GM18519 (cell line): ENCODE measurements around the gene IFNA13.
A peak's percentile ranks its signal among the peaks of the same experiment; 100 is the strongest.
"Not testable (repeated sequence)": the region's sequence is repeated elsewhere in the genome, so short reads cannot be mapped to it uniquely, and the experiment has no call there.

Source experiments
- ATAC-seq: cut with Tn5 transposase; IDR thresholded peaks from one replicate; pipeline ENCODE4 v1.9.1; 2021; ENCODE audit warnings: mild to moderate bottlenecking, moderate library complexity; ENCODE audit not compliant: unreplicated experiment, low FRiP score

IFNA13 gene

DNA sequence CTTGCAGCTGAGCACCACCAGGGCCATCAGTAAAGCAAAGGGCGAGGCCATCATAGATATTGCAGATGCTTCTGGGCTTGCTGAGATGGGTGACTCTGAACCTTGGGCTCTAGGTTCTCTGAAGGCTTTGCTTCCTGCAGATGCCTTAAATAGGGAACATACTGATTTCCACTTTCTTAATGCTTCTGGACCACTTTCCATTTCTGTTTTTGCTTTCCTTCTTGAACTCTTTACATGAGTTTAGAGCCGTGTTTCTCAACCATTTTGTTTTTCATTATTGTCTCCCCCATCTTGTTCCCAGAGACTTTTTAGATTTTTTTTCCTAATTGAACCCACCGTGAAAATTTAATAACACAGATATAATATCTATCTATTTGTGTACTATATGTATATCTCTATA lies at the start of gene IFNA13:
Gene IFNA13, minus strand, starts transcription at position 101 of the 400 bp plus-strand sequence. Its CDS starts 47 bp downstream, at position 54.
- ATAC-seq, result no peak

DNA sequence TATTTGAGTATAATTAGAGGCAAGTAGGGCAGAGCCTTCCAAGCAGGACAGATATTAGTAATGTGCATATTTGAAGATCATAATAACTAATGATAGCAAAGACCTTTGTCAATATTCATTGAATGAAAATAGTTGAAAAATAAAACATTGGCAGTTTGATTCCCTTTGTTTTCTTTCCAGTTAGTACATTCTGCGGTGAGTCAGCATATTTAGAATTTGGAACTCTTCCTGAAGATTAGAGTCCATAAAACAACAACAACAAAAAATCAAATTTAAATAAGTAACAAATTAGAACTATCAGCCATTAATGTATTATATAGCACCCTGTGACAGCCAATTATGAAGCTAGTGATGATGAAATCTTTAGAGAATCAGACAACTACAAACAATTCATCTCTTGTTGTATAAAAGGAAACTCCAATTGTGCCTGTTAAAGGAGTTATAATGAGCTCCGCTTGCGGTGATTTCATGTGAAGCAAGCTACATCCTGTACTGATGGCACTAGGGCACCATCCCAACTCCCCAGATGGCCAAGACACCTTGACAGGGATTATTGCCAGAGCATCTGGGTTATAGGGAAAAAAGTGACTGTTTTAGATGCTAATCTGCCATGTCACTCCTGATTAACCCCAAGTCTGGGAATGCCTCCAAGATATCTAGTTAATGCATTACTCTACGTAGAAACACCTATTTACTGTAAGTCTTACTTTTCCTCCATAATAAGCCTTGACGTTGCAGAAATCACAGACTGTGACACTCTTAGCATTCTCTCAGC lies 47.8 kb upstream of the IFNA13 start:
- no peak for ATAC-seq

DNA sequence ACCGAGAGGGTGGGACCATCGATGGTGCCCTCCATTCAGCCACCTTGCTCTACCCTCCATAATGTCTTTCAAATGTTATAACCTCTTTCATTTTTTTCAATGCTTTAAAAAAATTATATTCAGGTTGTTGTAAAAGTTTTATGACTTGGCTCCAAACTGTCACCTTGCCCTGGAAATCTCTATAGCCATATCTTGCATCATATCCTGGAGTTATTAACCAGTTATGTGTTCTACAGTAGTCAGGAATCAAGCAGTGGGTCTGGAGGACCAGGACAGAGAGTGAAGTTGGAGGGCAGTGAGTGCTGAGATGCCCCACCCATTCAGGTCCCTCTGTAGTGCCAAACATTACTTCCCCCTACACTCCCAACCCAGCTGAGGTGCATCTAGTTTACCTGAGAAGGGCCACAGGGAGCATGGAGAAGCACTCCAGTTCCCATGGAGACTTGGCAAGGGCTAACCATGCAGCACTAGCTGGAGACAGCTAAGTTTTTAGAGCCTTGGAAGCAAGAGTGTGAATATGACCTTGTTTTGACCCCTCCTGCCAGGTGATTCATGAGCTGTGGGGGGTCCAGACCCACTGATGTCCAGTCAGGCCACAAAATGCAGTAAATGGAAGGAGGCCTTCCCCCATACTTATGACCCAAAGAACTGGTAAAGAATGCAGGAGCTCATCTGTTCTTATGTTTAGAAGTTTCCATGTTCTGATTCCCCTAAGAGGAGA lies 46.5 kb upstream of the IFNA13 start:
- ATAC-seq, result no peak

DNA sequence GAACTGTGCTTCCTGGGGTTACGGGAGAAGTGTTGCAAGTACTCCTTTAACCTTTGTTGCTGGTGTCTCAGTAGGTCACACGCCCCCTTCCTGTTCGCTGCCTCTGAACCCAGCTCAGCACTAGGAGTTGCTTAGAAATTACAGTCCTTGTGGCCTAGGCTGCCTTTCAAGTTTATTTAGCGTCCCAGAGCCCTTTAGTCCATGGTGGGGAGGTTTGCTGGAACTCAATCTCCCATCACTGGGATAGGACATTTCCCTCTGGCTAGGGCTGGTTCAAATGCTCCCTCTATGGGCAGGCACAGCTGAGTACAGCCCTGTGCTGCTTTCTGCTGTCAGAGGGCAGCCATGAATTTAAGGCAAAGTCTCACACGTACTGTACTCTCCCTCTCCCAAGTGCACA lies 45.8 kb upstream of the IFNA13 start:
- no peak for ATAC-seq

DNA sequence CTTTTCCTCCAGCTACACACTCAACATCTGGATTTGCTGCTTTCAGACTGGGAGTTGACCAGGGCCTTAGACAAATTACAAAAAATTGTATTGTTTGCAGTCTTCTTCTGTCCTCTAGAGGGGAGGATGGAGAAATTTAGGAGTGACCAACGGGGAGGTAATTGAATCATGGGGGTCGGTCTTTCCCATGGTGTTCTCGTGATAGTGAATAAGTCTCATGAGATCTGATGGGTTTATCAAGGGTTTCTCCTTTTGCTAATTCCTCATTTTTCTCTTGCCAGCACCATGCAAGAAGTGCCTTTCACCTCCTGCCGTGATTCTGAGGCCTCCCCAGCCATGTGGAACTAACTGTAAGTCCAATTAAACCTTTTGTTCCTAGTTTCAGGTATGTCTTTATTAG lies 45.3 kb upstream of the IFNA13 start:
- no peak for ATAC-seq

DNA sequence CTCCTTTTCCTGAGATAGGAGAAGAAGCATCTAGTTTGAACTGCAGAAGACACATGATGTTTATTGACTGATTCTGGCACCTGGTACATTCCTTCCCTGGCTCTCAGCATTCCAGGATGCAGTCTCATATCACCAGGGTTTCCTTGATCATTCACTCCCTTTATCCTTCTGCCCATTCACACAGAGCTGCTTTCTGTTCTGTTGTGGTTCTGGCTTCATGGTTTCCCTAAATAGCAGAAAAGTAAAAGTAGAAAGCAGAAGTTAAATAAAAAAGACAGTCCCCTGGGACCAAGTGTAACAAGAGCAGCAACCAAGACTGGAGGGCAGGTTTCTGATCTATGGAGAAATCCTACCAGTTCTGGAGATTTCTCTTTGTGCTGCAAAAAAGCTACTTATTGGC lies 44.2 kb upstream of the IFNA13 start:
- no peak for ATAC-seq

DNA sequence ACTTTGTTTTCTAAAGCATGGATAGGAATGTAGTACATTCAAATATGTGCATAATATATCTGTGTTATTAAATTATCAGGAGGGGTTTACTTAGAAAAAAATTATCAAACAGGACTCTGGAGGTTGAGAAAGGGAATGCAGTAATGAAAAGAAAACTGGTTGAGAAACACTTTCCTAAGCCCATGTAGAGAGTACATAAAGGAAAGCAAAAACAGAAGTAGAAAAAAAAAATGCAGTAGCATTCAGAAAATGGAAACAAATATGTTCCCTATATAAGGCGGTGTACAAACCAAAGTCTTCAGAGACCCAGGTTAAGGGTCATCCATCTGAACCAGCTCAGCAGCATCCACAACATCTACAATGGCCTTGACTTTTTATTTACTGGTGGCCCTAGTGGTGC lies 41.0 kb upstream of the IFNA13 start, which contains the start of gene IFNA8:
Gene IFNA8, plus strand, starts transcription at position 301 of the 400 bp plus-strand sequence. Its CDS starts 60 bp downstream, at position 361.
- ATAC-seq, result no peak

DNA sequence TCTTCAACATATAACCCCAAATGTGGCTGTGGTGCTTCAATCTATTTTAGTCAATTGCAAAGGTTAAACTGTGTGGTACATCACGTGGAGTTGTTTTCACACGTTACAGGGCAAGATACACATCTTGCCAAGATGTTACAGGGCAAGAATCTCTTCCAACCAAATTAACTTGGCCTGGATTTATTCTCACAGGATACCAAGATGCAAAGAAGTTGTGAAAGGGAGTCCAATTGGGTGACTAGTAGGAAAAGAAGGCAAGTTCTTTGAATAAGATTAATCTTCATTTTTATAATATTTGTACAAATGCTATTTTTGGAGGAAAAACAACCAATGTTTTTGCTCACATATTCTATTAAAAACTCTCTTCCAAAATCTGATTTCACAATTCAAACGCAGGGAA lies 36.3 kb upstream of the IFNA13 start:
- ATAC-seq, result no peak

DNA sequence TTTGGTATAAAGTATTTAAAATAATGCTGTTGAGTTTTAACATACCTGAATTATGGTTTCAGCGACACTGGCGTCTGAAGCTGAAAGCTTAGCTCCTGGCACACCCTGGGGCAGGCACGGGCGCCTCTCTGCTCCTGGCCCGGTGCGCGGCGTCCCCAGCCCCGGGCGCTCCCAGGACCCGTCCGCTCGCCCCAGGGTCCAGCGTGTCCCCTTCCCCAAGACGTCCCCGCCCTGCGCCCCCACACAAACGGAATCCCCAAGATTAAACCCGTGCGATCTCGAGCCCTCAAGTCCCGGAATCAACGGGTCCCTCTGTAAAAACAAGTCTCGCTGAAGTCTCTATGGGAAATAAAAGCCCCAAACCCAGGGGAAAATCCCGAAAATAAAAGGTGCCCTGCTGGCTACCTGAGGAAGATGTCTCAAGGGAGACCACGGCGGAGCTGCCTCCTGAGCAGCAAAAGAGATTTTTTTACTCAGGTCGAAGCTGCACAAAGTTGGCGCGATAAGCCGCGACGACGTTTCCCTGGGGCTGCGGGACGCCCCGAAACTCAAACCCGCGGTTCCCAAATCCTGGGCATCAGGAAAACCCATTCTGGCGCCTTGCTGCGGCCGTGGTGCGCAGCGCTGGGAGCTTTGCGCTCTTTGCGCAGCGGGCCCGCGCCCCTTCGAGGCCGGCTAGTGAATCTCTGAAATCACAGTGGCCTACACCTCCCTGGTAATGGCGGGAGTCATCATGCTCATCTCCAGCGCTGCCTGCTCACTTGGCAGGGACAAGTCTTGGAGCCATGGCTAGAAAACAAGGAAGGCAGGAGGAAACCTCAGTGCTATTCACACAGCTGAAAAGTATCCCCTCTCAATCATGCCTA lies 34.8 kb upstream of the IFNA13 start:
- ATAC-seq, result no peak

DNA sequence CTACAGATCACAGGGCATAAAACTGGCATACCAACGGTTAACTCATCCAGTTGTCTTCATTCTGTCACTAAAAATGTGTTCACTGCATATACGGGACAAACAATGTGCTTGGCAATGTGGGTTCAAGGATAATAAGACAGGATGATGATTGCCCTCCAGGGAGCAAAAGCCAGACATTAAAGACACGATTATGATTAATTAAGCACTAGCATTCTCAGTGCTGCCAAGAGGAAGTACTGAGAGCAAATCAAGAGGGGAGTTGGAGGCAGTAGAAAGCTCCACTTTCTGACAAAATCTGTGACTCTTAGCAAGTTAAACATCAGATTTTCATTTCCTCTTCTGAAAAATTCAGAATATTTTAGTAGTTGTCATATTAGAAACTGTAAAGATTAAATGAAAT lies 32.1 kb upstream of the IFNA13 start:
- ATAC-seq, result no peak

DNA sequence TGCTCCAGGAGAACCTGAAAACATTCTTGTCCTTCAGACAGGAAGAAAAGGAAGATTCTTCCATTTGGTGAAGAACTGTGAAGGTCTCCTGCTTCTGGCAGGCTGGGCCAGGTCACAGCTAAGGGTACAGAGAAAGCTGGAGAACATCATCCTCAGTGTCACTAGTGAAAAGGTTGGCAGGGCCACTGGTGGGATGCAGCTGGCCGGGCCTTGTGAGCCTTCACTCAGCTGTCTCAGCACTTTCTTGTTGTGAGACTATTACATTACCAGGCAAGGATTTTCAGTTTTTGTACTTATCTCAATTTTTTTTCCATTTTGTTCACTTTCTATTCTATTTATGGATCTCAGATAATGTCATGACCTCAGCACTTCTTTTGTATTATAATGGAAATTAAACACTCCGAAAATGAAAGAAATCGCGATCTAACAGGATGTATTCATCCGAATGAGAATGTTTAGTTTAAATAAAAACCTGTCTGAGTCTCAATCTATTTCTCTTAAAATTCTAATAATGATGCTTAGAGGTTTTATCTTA lies 31.2 kb upstream of the IFNA13 start:
- ATAC-seq, result no peak

DNA sequence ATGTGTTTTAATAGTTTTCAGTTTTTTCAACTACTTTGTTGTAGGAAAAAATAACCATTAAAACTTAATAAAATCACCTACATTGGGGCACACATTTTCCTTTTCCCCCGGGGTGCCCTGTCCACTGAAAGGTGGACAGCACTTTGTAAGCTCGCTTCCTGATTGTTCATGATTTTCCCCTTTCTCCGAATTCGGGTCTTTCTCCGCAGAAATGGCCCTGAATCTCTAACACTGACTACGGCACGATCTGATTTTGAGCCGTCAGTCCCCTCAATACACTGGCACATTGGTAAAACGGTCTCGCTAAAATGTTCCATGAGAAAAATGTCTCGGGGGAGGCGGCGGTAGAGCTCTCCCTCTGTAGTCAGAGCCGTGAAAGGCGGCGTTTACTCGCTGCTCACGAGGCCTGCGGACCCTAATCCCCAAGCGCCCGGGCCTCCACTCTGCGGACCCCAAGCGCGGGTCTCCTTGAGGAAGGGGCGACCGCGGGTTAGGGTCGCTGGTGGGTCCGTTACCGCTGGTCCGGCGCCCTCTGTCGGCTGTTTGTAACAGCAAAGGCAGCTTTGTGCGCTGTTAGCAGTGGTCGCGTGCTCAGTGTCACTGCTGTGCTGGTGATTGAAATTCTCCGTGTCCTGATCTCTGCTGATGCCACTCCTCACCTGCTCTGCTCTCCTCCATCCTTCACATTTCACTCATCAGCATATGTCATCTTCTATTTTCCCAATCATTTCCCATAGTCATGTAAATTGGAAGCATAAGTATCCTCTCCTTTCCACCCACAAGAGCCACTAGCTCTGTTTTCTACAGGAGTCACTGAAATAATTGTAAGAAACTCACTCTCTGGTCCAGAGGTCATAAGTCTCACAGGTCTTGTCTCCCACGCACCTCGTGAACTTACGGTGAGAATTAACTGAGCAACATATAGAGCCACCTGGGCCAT lies 28.2 kb upstream of the IFNA13 start:
- peak; percentile 54 for ATAC-seq

DNA sequence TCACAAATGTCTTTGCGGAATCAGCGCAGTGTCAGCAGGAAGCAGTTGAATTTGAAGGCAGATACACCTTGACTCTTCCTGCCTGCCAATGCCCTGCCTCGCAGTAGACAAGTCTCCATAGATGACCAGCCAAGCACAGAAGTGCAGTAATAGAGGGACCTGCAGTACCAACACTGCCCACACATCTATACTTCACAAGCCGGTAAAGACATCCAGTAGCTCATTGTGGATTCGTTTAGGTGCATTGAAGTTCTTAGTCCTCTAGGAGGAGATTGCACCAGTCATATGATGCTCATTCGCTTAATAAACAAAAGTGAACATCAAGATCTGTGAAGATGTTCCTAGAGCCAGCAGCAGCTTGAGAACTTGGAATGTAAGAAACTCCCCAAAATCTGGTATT lies 24.4 kb upstream of the IFNA13 start:
- ATAC-seq, result peak; percentile 90

DNA sequence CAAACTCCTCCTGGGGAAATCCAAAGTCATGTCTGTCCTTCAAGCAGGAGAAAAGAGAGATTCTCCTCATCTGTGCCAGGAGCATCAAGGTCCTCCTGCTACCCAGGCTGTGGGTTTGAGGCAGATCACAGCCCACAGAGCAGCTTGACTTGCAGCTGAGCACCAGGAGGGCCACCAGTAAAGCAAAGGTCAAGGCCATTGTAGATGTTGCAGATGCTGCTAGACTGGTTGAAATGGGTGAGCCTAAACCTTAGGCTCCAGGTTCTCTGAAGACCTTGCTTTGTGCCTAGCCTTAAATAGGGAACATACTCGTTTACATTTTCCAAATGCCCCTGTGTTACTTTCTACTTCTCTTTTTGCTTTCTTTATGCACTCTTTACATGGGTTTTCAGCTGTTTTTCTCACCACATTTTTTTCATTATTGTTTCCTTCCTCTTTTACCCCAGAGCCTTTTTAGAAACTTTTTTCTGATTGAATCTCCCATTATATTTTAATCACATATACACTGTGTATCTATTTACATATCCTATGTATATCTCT lies 17.3 kb upstream of the IFNA13 start, which contains the start of gene IFNA2:
Gene IFNA2, minus strand, starts transcription at position 268 of the 540 bp plus-strand sequence. Its CDS starts 69 bp downstream, at position 199.
- ATAC-seq, result no peak

DNA sequence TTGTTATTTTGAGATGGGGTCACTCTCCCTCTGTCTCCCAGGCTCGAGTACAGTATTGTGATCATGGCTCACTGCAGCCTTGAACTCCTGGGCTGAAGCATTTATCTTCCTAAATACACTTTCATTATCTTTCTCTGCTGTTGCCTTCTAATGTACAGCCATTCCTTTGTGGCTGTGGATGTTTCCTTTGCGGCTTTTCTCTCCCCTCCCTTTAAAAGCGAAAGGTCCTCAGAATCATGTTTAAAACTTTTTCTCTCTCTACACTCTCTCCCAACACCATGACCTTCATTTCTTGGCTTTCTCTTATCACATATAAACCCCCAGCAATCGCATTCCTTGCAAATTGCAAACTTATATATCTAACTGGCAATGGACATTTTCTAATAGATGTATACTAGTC lies 15.8 kb upstream of the IFNA13 start:
- no peak for ATAC-seq

DNA sequence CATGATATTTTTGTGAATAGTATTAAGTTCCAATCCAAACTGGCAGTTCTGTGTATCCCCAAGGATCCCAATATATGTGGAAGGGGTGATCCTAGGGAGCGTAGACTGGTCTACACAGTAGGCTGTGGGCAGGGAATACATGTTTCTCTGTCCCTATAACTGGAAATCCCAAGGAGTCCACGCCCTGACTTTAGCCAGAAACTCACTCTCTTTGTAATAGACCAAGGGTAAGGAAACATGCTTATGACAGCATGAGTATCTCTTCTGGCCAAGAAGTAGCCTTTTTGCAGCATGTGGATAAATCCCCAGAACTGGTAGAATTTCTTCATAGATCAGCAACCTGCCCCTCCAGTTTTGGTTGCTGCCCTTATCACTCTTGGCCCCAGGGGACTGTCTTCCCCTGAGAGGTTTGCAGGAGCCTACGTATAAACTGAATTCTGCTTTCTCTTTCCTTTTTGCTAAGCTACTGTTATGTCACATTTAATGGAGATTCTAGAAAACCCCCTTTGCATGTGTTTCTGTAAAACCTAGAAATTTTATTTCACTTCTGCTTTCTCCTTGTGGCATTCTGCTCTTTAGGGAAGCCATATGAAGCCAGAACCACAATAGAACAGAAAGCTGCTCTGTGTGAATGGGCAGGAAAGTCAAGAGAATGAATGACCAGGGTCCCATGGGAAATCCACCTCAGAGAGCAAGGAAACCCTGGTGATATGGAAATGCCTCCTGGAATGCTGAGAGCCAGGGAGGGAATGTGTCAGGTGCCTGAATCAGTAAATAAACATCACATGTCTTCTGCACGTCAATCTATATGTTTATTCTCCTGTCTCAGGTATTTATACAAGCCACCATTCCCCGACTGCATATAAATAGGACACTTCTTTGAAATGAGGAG lies 13.8 kb upstream of the IFNA13 start:
- peak; percentile 99 for ATAC-seq

DNA sequence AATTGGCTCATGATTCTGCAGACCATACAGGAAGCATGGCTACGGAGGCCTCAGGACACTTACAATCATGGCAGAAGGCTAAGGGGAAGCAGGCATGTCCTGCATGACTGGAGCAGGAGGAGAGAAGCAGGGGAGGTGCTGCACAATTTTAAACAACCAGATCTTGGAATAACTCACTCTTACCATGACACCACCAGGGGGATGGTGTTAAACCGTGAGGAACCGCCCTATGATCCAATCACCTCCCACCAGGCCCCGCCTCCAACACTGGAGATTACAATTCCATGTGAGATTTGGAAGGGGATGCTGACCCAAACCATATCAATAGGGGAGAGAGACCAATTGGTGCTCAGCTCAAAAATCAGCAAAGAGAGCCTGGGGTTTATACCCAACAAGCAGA lies 3.6 kb upstream of the IFNA13 start:
- not testable (repeated sequence) for ATAC-seq

DNA sequence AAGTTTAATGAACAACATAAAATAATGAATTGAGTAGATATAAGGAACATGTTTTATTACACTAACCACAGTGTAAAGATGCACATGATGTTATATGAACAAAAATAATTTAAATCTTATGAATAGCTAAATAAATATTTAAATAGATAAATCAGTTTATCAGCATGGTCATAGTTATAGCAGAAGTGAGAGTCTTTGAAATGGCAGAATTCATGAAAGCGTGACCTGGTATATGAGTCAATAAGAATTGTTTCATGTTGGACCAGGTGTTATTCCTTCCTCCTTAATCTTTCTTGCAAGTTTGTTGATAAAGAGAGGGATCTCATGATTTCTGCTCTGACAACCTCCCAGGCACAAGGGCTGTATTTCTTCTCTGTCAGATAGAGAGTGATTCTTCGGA lies 688 bp downstream of the IFNA13 start:
- peak; percentile 91 for ATAC-seq
